Activated naive CD4-positive, alpha-beta T cell treated with anti-CD3 and anti-CD28 coated beads, Interleukin-2, amount 10 ng/mL, durations not matched to agents 7 days and 5 days (primary cell): ENCODE measurements around the gene RXFP2.

Experiments
- CTCF ChIA-PET: fragments of 350-600 bp; sonication (Branson Sonifier 250); formaldehyde crosslinking; loops from one replicate; lab custom pipeline; 2021; ENCODE audit warnings: antibody characterized with exemption; lab: Charles Lee
- DNase-seq: peaks from one replicate; pipeline ENCODE4 v3.0.0-alpha.2; 2020
- H3K27ac Mint-ChIP-seq: one replicate; pipeline ENCODE4 v1.8.0; 2021; ENCODE audit warnings: mild to moderate bottlenecking, moderate library complexity, mixed read lengths
- H3K27me3 Mint-ChIP-seq: one replicate; pipeline ENCODE4 v1.8.0; 2021; ENCODE audit warnings: mild to moderate bottlenecking, mixed read lengths
- H3K36me3 Mint-ChIP-seq: one replicate; pipeline ENCODE4 v1.8.0; 2021; ENCODE audit warnings: mixed read lengths
- H3K4me1 Mint-ChIP-seq: one replicate; pipeline ENCODE4 v1.8.0; 2021; ENCODE audit warnings: mixed read lengths
- H3K4me3 Mint-ChIP-seq: one replicate; pipeline ENCODE4 v1.8.0; 2021; ENCODE audit warnings: mild to moderate bottlenecking, moderate library complexity, mixed read lengths
- H3K9me3 Mint-ChIP-seq: one replicate; pipeline ENCODE4 v1.8.0; 2021; ENCODE audit warnings: mixed read lengths

Gene RXFP2

GRCh38 chr13:31775686-31776085 lies 36.4 kb downstream of the RXFP2 start:
- Mint-ChIP-seq H3K4me1 (peaks cover 2% of the 10 kb centered on the region), H3K27ac (no peak overlapping the region), H3K27me3 (peaks cover 5% of the 10 kb centered on the region), H3K36me3 (no peaks in the 10 kb centered on the region), H3K9me3 (no peaks in the 10 kb centered on the region), H3K4me3 (no peak overlapping the region)
- CTCF ChIA-PET = no interaction called here
- no peak for DNase-seq

- H3K4me1 Mint-ChIP-seq = no peaks in the 10 kb centered on the region
- CTCF ChIA-PET = no interaction called here
Measured at GRCh38 chr13:31781064-31781463, 41.7 kb downstream of the RXFP2 start.

GRCh38 chr13:31786011-31786410 lies 46.7 kb downstream of the RXFP2 start:
- Mint-ChIP-seq H3K36me3 (no peaks in the 10 kb centered on the region), H3K9me3 (no peaks in the 10 kb centered on the region), H3K4me3 (no peak overlapping the region), H3K27me3 (peaks cover 5% of the 10 kb centered on the region), H3K27ac (no peak overlapping the region), H3K4me1 (no peaks in the 10 kb centered on the region)
- CTCF ChIA-PET = no interaction called here
- no peak for DNase-seq

More at GRCh38 chr13:31781064-31781463, 41.7 kb downstream of the RXFP2 start:
- DNase-seq = no peak
- Mint-ChIP-seq H3K27me3 (peaks cover 2% of the 10 kb centered on the region), H3K36me3 (no peaks in the 10 kb centered on the region), H3K4me3 (no peak overlapping the region), H3K27ac (no peak overlapping the region), H3K9me3 (no peaks in the 10 kb centered on the region)

GRCh38 chr13:31790992-31791391 lies 51.7 kb downstream of the RXFP2 start:
- H3K36me3 Mint-ChIP-seq = no peaks in the 10 kb centered on the region
- no peaks in the 10 kb centered on the region for H3K4me1 Mint-ChIP-seq
- no peak for DNase-seq
- CTCF ChIA-PET = no interaction called here
- H3K9me3 Mint-ChIP-seq = no peaks in the 10 kb centered on the region
- no peak overlapping the region for H3K4me3 Mint-ChIP-seq
- peaks cover 8% of the 10 kb centered on the region for H3K27me3 Mint-ChIP-seq
- no peak overlapping the region for H3K27ac Mint-ChIP-seq

- Mint-ChIP-seq H3K27ac (no peak overlapping the region), H3K9me3 (no peaks in the 10 kb centered on the region), H3K4me1 (no peaks in the 10 kb centered on the region), H3K36me3 (no peaks in the 10 kb centered on the region), H3K27me3 (peaks cover 8% of the 10 kb centered on the region), H3K4me3 (no peak overlapping the region)
- CTCF ChIA-PET = interaction anchor here (0.6 kb wide), 1 partner anchor 30 kb away, joined by 5 read pairs; no protein-coding TSS in a partner anchor
- no peak for DNase-seq
Measured at GRCh38 chr13:31793246-31793645, 53.9 kb downstream of the RXFP2 start.

- no peaks in the 10 kb centered on the region for H3K9me3 Mint-ChIP-seq
- H3K4me1 Mint-ChIP-seq = no peaks in the 10 kb centered on the region
- no peaks in the 10 kb centered on the region for H3K36me3 Mint-ChIP-seq
- H3K27me3 Mint-ChIP-seq = peaks cover 8% of the 10 kb centered on the region
- no peak overlapping the region for H3K4me3 Mint-ChIP-seq
- CTCF ChIA-PET = no interaction called here
- no peak for DNase-seq
- H3K27ac Mint-ChIP-seq = no peak overlapping the region
Measured at GRCh38 chr13:31794452-31794851, 55.1 kb downstream of the RXFP2 start.

GRCh38 chr13:31797154-31797775 lies 57.9 kb downstream of the RXFP2 start:
- Mint-ChIP-seq H3K27ac (no peak overlapping the region), H3K36me3 (no peaks in the 10 kb centered on the region), H3K4me1 (peaks cover 5% of the 10 kb centered on the region), H3K9me3 (no peaks in the 10 kb centered on the region), H3K27me3 (no peaks in the 10 kb centered on the region), H3K4me3 (no peak overlapping the region)
- DNase-seq = no peak
- CTCF ChIA-PET = no interaction called here

GRCh38 chr13:31798189-31798588 lies 58.9 kb downstream of the RXFP2 start:
- Mint-ChIP-seq H3K27me3 (no peaks in the 10 kb centered on the region), H3K4me3 (no peak overlapping the region), H3K9me3 (no peaks in the 10 kb centered on the region), H3K4me1 (peaks cover 7% of the 10 kb centered on the region), H3K27ac (no peak overlapping the region), H3K36me3 (no peaks in the 10 kb centered on the region)
- CTCF ChIA-PET = no interaction called here
- no peak for DNase-seq

- H3K36me3 Mint-ChIP-seq = no peaks in the 10 kb centered on the region
- no peaks in the 10 kb centered on the region for H3K27me3 Mint-ChIP-seq
- H3K27ac Mint-ChIP-seq = no peak overlapping the region
- CTCF ChIA-PET = no interaction called here
- H3K9me3 Mint-ChIP-seq = no peaks in the 10 kb centered on the region
- no peak overlapping the region for H3K4me3 Mint-ChIP-seq
- peaks cover 7% of the 10 kb centered on the region for H3K4me1 Mint-ChIP-seq
- no peak for DNase-seq
Measured at GRCh38 chr13:31801088-31801487, 61.8 kb downstream of the RXFP2 start.

GRCh38 chr13:31803311-31803710 lies 64.0 kb downstream of the RXFP2 start:
- H3K9me3 Mint-ChIP-seq = no peaks in the 10 kb centered on the region
- no peaks in the 10 kb centered on the region for H3K27me3 Mint-ChIP-seq
- H3K4me3 Mint-ChIP-seq = no peak overlapping the region
- peaks cover 18% of the 10 kb centered on the region for H3K4me1 Mint-ChIP-seq
- no peak for DNase-seq
- CTCF ChIA-PET = no interaction called here
- H3K27ac Mint-ChIP-seq = no peak overlapping the region
- H3K36me3 Mint-ChIP-seq = no peaks in the 10 kb centered on the region

GRCh38 chr13:31805841-31806240 lies 66.5 kb downstream of the RXFP2 start:
- Mint-ChIP-seq H3K36me3 (no peaks in the 10 kb centered on the region), H3K27ac (no peak overlapping the region), H3K9me3 (peaks cover 3% of the 10 kb centered on the region), H3K4me3 (no peak overlapping the region), H3K4me1 (peaks cover 17% of the 10 kb centered on the region), H3K27me3 (no peaks in the 10 kb centered on the region)
- CTCF ChIA-PET = no interaction called here
- DNase-seq = no peak

GRCh38 chr13:31807090-31807541 lies 67.8 kb downstream of the RXFP2 start:
- CTCF ChIA-PET = no interaction called here
- H3K9me3 Mint-ChIP-seq = peaks cover 6% of the 10 kb centered on the region
- no peaks in the 10 kb centered on the region for H3K27me3 Mint-ChIP-seq
- H3K4me1 Mint-ChIP-seq = peaks cover 13% of the 10 kb centered on the region
- no peak overlapping the region for H3K4me3 Mint-ChIP-seq
- no peaks in the 10 kb centered on the region for H3K36me3 Mint-ChIP-seq
- peak; percentile 28 for DNase-seq
- H3K27ac Mint-ChIP-seq = peak overlapping the region; percentile 62

GRCh38 chr13:31814536-31814935 lies 75.2 kb downstream of the RXFP2 start:
- no peak for DNase-seq

GRCh38 chr13:31815361-31816144 lies 76.2 kb downstream of the RXFP2 start:
- Mint-ChIP-seq H3K9me3 (peaks cover 11% of the 10 kb centered on the region), H3K27me3 (peaks cover 6% of the 10 kb centered on the region), H3K4me1 (no peaks in the 10 kb centered on the region), H3K27ac (no peak overlapping the region), H3K36me3 (no peaks in the 10 kb centered on the region), H3K4me3 (no peak overlapping the region)
- DNase-seq = no peak
- CTCF ChIA-PET = no interaction called here

More at GRCh38 chr13:31814536-31814935, 75.2 kb downstream of the RXFP2 start:
- Mint-ChIP-seq H3K9me3 (peaks cover 14% of the 10 kb centered on the region), H3K4me3 (no peak overlapping the region), H3K27ac (no peak overlapping the region), H3K27me3 (peaks cover 6% of the 10 kb centered on the region), H3K36me3 (no peaks in the 10 kb centered on the region), H3K4me1 (no peaks in the 10 kb centered on the region)
- CTCF ChIA-PET = no interaction called here

GRCh38 chr13:31818236-31818635 lies 78.9 kb downstream of the RXFP2 start:
- Mint-ChIP-seq H3K27me3 (peaks cover 6% of the 10 kb centered on the region), H3K9me3 (peaks cover 8% of the 10 kb centered on the region), H3K36me3 (no peaks in the 10 kb centered on the region), H3K27ac (no peak overlapping the region), H3K4me1 (no peaks in the 10 kb centered on the region), H3K4me3 (no peak overlapping the region)
- DNase-seq = no peak
- CTCF ChIA-PET = no interaction called here
